CD14-positive monocyte (primary cell): ENCODE results near the gene NTNG2. TPM values are rescaled to one million over a fixed set of nuclear protein-coding genes. Genes with fewer than 3 reads are reported as not detected.

Experiments
- DNase-seq, 3 donors: peaks; one replicate each; pipeline ENCODE4 v3.0.0-alpha.2; 2011 to 2022
- H2AFZ ChIP-seq: 2 replicates; pipeline ENCODE4 v1.6.0; 2012; ENCODE audit warnings: mild to moderate bottlenecking, low read depth, low read length, inconsistent platforms; ENCODE audit not compliant: insufficient read depth, poor library complexity, severe bottlenecking
- H3K27ac ChIP-seq, 2 donors: 1 replicate in 1 of 2; 2 replicates in 1 of 2; pipeline ENCODE4 v1.5.1; 2012 to 2013; ENCODE audit warnings: low read length in 2 of 2, control low read depth in 1 of 2, inconsistent platforms in 1 of 2, low read depth in 1 of 2, mild to moderate bottlenecking in 1 of 2
- H3K27me3 ChIP-seq, 2 donors: one replicate each; pipeline versions ENCODE4 v1.6.0 to v1.6.1; 2011 to 2013; ENCODE audit warnings: low read length in 2 of 2; ENCODE audit not compliant: control insufficient read depth in 2 of 2, insufficient read depth in 2 of 2
- H3K36me3 ChIP-seq, 2 donors: replicated peaks in 1 of 2; 1 replicate in 1 of 2; 2 replicates in 1 of 2; pipeline versions ENCODE4 v1.5.1 to v1.6.1; 2012 to 2013; ENCODE audit warnings: low read length in 2 of 2, control low read depth in 1 of 2, inconsistent platforms in 1 of 2, mild to moderate bottlenecking in 1 of 2; ENCODE audit not compliant: insufficient read depth in 2 of 2, control insufficient read depth in 1 of 2
- H3K4me1 ChIP-seq, 2 donors: 1 replicate in 1 of 2; 2 replicates in 1 of 2; pipeline versions ENCODE4 v1.5.1 to v1.6.1; 2012 to 2013; ENCODE audit warnings: low read length in 2 of 2, control low read depth in 1 of 2, inconsistent platforms in 1 of 2, mild to moderate bottlenecking in 1 of 2, moderate library complexity in 1 of 2; ENCODE audit not compliant: insufficient read depth in 2 of 2, control insufficient read depth in 1 of 2
- H3K4me2 ChIP-seq: replicated peaks from 2 replicates; pipeline ENCODE3; 2012; ENCODE audit warnings: low read length, moderate library complexity, mild to moderate bottlenecking; ENCODE audit not compliant: poor library complexity, severe bottlenecking; ENCODE audit errors: extremely low read depth
- H3K4me3 ChIP-seq, 3 experiments: fragments of 200-600 bp in 1 of 3; sonication (generic) in 1 of 3; replicated peaks in 1 of 3; 1 replicate in 2 of 3; 2 replicates in 1 of 3; pipeline ENCODE4 v1.5.1; 2011 to 2013; ENCODE audit warnings: low read length in 3 of 3, mild to moderate bottlenecking in 3 of 3, control low read depth in 2 of 3, low read depth in 2 of 3, inconsistent platforms in 1 of 3, moderate library complexity in 1 of 3
- H3K79me2 ChIP-seq: 2 replicates; pipeline ENCODE4 v1.6.0; 2012; ENCODE audit warnings: mild to moderate bottlenecking, control low read depth, inconsistent platforms, low read length, moderate library complexity; ENCODE audit not compliant: insufficient read depth
- H3K9ac ChIP-seq: 2 replicates; pipeline ENCODE4 v1.6.0; 2017; ENCODE audit warnings: low read length, mild to moderate bottlenecking; ENCODE audit not compliant: insufficient read depth, poor library complexity, severe bottlenecking
- H3K9me3 ChIP-seq, 2 donors: replicated peaks in 1 of 2; 1 replicate in 1 of 2; 2 replicates in 1 of 2; pipeline versions ENCODE4 v1.5.1 to v1.6.1; 2012 to 2013; ENCODE audit warnings: low read length in 2 of 2, control low read depth in 1 of 2; ENCODE audit not compliant: control insufficient read depth in 1 of 2, insufficient read depth in 1 of 2
- H4K20me1 ChIP-seq: 2 replicates; pipeline ENCODE4 v1.6.0; 2012; ENCODE audit warnings: mild to moderate bottlenecking, low read length, control low read depth, moderate library complexity; ENCODE audit not compliant: insufficient read depth
- H3K27ac Mint-ChIP-seq, 7 donors: one replicate each; pipeline ENCODE4 v1.8.0; 2020; ENCODE audit warnings: mild to moderate bottlenecking in 7 of 7, mixed read lengths in 7 of 7, moderate library complexity in 6 of 7, inconsistent platforms in 2 of 7
- H3K27me3 Mint-ChIP-seq, 3 donors: one replicate each; pipeline ENCODE4 v1.8.0; 2021 to 2022; ENCODE audit warnings: low read depth in 3 of 3, mild to moderate bottlenecking in 3 of 3, mixed read lengths in 3 of 3, moderate library complexity in 3 of 3, inconsistent platforms in 1 of 3
- H3K36me3 Mint-ChIP-seq, 2 donors: one replicate each; pipeline ENCODE4 v1.8.0; 2020; ENCODE audit warnings: mixed read lengths in 2 of 2, inconsistent platforms in 1 of 2, mild to moderate bottlenecking in 1 of 2
- H3K4me1 Mint-ChIP-seq: one replicate; pipeline ENCODE4 v1.8.0; 2020; ENCODE audit warnings: mild to moderate bottlenecking, mixed read lengths
- H3K4me3 Mint-ChIP-seq, 2 donors: one replicate each; pipeline ENCODE4 v1.8.0; 2020; ENCODE audit warnings: mild to moderate bottlenecking in 2 of 2, mixed read lengths in 2 of 2, moderate library complexity in 1 of 2
- H3K9me3 Mint-ChIP-seq, 7 donors: one replicate each; pipeline ENCODE4 v1.8.0; 2020 to 2022; ENCODE audit warnings: mixed read lengths in 7 of 7, mild to moderate bottlenecking in 6 of 7, moderate library complexity in 6 of 7, inconsistent platforms in 2 of 7
- WGBS: methylation state at CpG from one replicate; pipeline ENCODE4 v1.1.5; 2013; ENCODE audit warnings: missing lambda C conversion rate; ENCODE audit not compliant: insufficient coverage; 5-methylcytosine and 5-hydroxymethylcytosine counted together
- intact Hi-C, 2 donors: fragments of 100-400 bp; cut with micrococcal nuclease; formaldehyde crosslinking; loops; one replicate each; pipeline versions ENCODE4 v1.15.0 to v1.15.1; 2023
- polyA plus RNA-seq, 3 donors: library from polyadenylated mRNA; depleted of rRNA in 1 of 3; unstranded in 2 of 3; stranded (reverse) in 1 of 3; fragments of 300-500 nt in 2 of 3; fragments of >200 nt in 1 of 3; fragmentation: Illumina TruSeq in 2 of 3; gene quantifications; 1 replicate in 2 of 3; 2 replicates in 1 of 3; pipeline ENCODE4 v1.2.3, GENCODE V29; 2012 to 2021
- TF ChIP-seq, protein P1 (sequence below): fragments of 200-600 bp; IDR thresholded peaks from one replicate; pipeline ENCODE4 v1.8.0; 2022; ENCODE audit warnings: antibody characterized with exemption, mild to moderate bottlenecking

NTNG2 gene
- polyA plus RNA-seq, 3 donors = 2.1 to 10.0 (median 5.0) TPM

DNA sequence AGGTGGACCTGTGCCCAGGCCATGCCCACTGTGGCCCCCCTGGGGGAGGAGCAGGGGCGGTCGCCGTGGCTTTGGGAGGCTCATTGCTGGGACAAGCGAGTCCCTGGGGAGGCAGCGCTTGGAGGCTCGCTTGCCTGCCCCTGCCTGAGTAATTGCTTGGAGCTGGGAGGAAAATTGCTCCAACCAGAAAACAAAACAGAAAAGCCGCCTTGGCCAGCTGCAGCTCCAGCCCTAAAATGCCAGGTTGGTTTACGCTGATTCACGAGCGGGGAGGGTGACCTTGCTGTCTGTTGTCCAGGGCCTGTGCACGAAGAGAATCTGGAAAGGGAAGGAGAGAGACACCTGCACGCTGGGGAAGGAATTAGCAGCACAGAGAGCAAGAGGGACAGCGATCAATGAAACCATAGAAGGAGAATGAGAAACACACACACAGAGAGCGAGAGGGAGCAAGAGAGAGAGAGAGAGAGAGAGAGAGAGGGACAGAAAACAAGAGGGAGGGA lies 25.3 kb downstream of the NTNG2 start:
- H3K9ac ChIP-seq = no peak overlapping the region
- DNase-seq = no peak
- Mint-ChIP-seq H3K27ac (no peak overlapping the region), H3K4me1 (peaks cover 6% of the 10 kb centered on the region), H3K9me3 (no peaks in the 10 kb centered on the region), H3K36me3 (no peaks in the 10 kb centered on the region), H3K4me3 (no peak overlapping the region), H3K27me3 (peaks cover 17 to 32% (median 25%) of the 10 kb centered on the region in 3 donors)
- 89% methylated on average over 12 of the region's 14 CpGs for WGBS
- no peaks in the 10 kb centered on the region for H4K20me1 ChIP-seq
- no peaks in the 10 kb centered on the region for H3K79me2 ChIP-seq
- H3K4me3 ChIP-seq = no peak overlapping the region
- H3K27me3 ChIP-seq = peaks cover 0 to 14% of the 10 kb centered on the region in 2 donors
- no peaks in the 10 kb centered on the region for H3K36me3 ChIP-seq
- H3K27ac ChIP-seq = no peak overlapping the region
- H2AFZ ChIP-seq = no peak overlapping the region
- intact Hi-C loops = no loop called here
- no peak overlapping the region for H3K4me2 ChIP-seq
- TF ChIP-seq, protein P1, sequence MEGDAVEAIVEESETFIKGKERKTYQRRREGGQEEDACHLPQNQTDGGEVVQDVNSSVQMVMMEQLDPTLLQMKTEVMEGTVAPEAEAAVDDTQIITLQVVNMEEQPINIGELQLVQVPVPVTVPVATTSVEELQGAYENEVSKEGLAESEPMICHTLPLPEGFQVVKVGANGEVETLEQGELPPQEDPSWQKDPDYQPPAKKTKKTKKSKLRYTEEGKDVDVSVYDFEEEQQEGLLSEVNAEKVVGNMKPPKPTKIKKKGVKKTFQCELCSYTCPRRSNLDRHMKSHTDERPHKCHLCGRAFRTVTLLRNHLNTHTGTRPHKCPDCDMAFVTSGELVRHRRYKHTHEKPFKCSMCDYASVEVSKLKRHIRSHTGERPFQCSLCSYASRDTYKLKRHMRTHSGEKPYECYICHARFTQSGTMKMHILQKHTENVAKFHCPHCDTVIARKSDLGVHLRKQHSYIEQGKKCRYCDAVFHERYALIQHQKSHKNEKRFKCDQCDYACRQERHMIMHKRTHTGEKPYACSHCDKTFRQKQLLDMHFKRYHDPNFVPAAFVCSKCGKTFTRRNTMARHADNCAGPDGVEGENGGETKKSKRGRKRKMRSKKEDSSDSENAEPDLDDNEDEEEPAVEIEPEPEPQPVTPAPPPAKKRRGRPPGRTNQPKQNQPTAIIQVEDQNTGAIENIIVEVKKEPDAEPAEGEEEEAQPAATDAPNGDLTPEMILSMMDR = no peak
- H3K9me3 ChIP-seq = no peaks in the 10 kb centered on the region
- no peaks in the 10 kb centered on the region for H3K4me1 ChIP-seq

DNA sequence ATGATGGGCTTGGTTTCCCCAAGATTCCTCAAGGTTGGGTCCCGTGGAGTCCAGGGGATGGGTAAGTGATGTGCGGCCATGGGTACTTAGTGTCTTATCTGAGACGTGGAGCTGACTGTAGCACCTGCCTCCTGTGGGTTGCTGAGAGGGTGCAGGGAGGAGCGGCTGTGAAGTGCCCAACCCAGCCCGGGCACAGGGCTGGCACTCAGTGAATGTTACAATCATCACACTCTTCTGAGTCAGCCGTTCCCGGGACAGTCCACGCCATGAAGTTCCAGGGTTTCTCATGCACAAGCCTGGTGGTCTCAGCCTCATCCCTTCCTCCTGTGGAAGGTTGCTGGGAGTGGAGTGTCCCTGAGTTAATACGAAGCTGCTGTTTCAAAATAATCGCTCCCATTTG lies 29.1 kb downstream of the NTNG2 start:
- H3K36me3 Mint-ChIP-seq = no peaks in the 10 kb centered on the region
- H3K4me2 ChIP-seq = no peak overlapping the region
- intact Hi-C loops = no loop called here
- H3K27ac Mint-ChIP-seq = no peak overlapping the region
- WGBS = 94% methylated on average over 7 of the region's 10 CpGs
- H3K9me3 ChIP-seq = no peaks in the 10 kb centered on the region
- no peak overlapping the region for H3K27ac ChIP-seq
- no peak for DNase-seq
- H3K79me2 ChIP-seq = no peaks in the 10 kb centered on the region
- no peak overlapping the region for H3K4me3 Mint-ChIP-seq
- H2AFZ ChIP-seq = no peak overlapping the region
- TF ChIP-seq, protein P1 = no peak
- H3K36me3 ChIP-seq = no peaks in the 10 kb centered on the region
- peaks cover 8 to 18% (median 17%) of the 10 kb centered on the region in 3 donors for H3K27me3 Mint-ChIP-seq
- H3K4me1 ChIP-seq = no peaks in the 10 kb centered on the region
- no peaks in the 10 kb centered on the region for H3K9me3 Mint-ChIP-seq
- no peaks in the 10 kb centered on the region for H4K20me1 ChIP-seq
- H3K9ac ChIP-seq = no peak overlapping the region
- H3K27me3 ChIP-seq = peaks cover 0 to 9% of the 10 kb centered on the region in 2 donors
- H3K4me3 ChIP-seq = no peak overlapping the region
- peaks cover 1% of the 10 kb centered on the region for H3K4me1 Mint-ChIP-seq
